Neural progenitor cell (in vitro differentiated cells): ENCODE measurements around the gene ZSCAN21.

Source experiments
- CTCF ChIP-seq: fragments of 200-600 bp; sonication (generic); IDR thresholded peaks from 2 replicates; pipeline ENCODE4 v1.5.1; 2017; ENCODE audit warnings: antibody characterized with exemption, mild to moderate bottlenecking
- EZH2phosphoT487 ChIP-seq: fragments of 200-600 bp; sonication (generic); IDR thresholded peaks from 2 replicates; pipeline ENCODE4 v1.6.1; 2017; ENCODE audit warnings: antibody characterized with exemption

- TF ChIP-seq EZH2phosphoT487 (no peak), CTCF (no peak)
These were observed 37.6 kb downstream of the ZSCAN21 start for GRCh38 chr7:100087055-100087750.
